Stimulated activated CD4-positive, alpha-beta T cell treated with anti-CD3 and anti-CD28 coated beads, Interleukin-2, amount 100 ng/mL, for 48 hours (primary cell): ENCODE measurements around the gene PRKCE.
A peak's percentile ranks its signal among the peaks of the same experiment; 100 is the strongest.

Experiments
- DNase-seq, 2 donors: peaks; one replicate each; pipeline ENCODE4 v3.0.0-alpha.2; 2020

PRKCE gene

DNA sequence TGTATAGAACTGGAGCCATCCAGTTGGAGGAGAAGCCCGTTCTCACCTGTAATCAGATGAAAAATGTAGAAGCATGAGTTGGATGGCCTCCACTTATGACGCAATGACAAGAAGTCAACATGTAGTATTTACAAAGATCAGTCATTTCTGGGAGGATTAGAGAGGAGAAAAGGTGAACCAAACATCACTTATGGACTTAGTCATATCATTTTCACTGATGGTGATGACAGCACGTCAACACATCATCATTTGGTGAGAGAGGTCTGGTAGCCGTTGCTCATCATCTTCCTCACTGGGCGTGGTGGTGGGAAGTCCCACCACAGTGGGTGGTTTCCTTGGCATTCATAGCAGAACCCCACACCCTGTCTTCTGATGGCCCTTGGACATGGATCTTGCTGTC lies 381.5 kb downstream of the PRKCE start:
- peak; percentile 27 to 29 for DNase-seq

- no peak for DNase-seq
These were observed 383.1 kb downstream of the PRKCE start for GRCh38 chr2:46034535-46034934.

DNA sequence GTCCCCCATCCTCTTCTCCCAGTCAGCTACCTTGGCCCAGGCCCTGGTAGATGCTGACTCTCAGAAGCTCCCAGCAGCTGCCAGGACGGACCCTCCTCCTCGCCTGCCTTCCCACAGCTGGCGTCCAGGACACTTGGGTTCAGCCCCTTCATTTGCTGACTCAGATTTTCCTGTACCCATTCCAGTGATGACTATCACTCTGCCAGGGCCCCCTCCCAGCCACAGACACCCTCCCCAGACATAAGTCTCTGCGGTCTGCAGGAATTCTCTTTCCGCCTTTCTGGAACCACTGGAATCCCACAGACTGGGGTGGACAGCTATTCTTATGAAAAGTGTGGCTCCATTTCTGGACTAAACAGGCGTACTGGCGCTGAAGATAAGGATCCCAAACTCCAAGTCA lies 385.5 kb downstream of the PRKCE start:
- DNase-seq: no peak

DNA sequence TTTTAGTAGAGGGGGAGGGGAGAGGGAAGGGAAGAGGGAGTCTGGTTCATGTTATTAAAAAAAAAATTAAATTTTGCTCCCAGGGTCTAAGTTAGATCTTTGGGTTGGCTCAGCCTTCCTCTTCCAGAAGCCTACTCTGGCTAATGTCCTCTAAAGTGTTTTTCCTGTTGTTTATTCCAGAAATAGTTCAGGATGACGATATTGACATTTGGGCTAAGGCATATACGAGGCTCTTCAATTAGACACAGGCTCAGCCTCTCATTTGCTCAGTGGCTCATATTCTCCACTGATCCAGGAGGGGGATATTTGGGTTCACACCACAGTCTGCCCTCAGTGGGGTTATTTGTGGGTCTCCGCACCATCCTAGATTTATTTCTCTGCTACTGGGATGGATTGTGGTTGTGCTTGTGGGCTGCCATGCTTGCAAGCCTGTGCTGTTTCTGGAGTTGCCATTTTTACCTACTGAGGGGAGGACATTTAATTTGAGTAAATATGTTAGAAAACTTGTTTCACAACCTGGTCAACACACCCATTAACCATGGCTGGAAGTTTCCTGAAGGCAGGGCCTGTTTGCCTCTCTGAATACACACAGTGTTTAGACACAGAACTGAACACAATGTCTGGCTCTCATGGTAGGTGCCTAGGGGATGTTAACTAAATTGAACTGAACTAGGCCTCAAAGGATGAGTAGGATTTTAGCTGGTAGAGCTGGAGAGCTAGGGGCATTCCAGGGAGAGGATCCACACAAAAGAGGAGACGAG lies 388.2 kb downstream of the PRKCE start:
- no peak for DNase-seq

- DNase-seq: no peak
These were observed 389.2 kb downstream of the PRKCE start for GRCh38 chr2:46040563-46041155.

- no peak for DNase-seq
These were observed 390.0 kb downstream of the PRKCE start for GRCh38 chr2:46041434-46041833.

DNA sequence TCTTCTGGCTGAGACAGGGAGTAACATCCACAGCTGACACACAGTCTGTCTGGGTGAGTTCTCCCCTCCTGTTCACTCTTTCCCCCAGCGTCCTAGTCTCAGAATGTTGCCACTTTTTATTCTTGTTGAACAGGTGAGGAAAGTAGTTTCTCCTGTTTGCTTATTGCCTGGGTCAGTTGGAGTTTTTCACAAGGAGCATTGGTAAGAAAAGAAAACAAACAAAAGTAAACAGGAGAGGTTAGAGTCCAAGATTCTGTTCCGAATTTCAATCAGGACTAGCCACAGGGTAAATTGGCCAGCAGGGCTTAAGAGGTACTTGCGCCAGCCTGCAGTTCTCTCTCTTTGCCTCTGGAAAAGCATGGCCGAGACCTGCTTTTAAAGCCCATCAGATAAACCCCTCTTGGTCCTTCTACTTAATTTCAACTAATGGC lies 390.7 kb downstream of the PRKCE start:
- DNase-seq: no peak

GRCh38 chr2:46042711-46043110 lies 391.2 kb downstream of the PRKCE start:
- no peak for DNase-seq

DNA sequence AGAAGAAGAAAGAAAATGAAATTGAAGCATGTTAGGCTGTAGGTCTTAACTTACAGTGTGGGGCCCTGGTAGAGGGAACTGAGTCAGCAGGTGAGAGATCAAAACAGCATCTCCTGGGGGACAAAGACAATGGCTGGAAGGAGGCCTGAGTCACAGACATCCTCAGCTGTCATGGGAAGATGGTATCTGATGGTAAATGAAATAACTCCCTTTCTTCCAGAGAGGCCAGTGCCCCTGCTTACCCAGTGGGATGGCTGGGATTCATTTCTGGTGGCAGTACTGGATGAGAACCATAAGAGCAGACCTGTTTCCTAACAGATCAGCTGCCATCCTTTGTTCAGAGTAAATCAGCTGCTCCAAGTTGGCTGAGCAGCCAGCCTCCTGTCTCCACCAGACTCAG lies 394.4 kb downstream of the PRKCE start:
- DNase-seq: no peak

- DNase-seq: no peak
These were observed 395.8 kb downstream of the PRKCE start for GRCh38 chr2:46047290-46047689.

DNA sequence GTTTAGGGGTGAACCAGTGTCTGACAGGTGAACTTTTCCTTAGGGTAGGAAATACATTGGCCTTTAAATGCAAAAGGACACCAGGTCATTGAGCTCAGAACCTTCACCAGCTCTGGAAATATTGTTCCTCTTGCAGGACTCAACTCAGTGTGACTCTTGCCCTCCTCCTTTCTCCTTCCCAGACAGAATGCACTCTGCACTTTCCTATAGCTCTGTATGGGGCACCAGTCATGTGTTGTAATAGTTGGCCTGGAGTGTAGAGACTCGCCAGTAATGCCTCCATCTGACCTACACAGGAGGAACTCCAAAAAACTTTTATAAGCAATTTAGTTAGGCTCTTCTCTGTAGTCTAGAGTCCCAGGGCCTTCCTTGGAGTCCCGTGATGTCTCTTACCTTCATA lies 397.2 kb downstream of the PRKCE start:
- no peak for DNase-seq

GRCh38 chr2:46050027-46050426 lies 398.6 kb downstream of the PRKCE start:
- no peak for DNase-seq

GRCh38 chr2:46050489-46050888 lies 399.0 kb downstream of the PRKCE start:
- DNase-seq: no peak

GRCh38 chr2:46051085-46051484 lies 399.6 kb downstream of the PRKCE start:
- DNase-seq: no peak

DNA sequence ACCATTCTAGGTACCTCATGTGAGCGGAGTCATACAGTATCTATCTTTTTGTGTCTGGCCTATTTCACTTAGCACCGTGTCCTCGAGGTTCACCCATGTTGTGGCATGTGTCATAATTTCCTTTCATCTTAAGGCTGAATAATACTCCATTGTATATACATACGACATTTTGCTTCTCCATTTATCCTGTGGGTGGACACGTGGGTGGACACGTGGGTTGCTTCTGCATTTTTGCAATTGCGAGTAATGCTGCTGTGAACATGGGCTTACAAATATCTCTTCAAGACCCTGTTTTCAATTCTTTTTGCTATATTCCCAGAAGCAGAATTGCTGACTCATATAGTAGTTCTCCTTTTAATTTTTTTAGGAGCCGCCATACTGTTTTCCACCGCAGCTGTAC lies 402.1 kb downstream of the PRKCE start:
- DNase-seq: no peak

- DNase-seq: no peak
These were observed 405.1 kb downstream of the PRKCE start for GRCh38 chr2:46056541-46056940.

DNA sequence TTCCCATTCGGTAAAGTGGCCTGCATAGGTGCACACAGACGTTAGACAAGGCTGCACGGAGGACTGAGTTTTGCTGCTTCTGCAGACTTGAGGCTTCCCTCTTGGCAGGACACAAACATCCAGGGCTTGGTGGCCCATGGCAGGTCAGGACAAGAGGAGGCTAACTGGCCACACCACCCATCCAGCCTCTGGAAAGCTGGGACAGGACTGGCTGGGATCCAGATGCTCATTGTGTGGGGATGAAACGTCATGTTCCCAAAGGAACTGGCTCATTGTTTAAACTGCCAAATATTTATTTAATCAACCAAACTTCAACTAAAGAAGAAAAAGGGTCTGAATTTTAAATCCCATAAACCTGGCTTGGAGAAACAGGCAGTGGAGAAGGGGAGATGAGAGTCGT lies 406.7 kb downstream of the PRKCE start:
- DNase-seq: no peak

- peak; percentile 75 to 78 for DNase-seq
These were observed 411.4 kb downstream of the PRKCE start for GRCh38 chr2:46062637-46063412.

- no peak for DNase-seq
These were observed 412.9 kb downstream of the PRKCE start for GRCh38 chr2:46064396-46064795.

DNA sequence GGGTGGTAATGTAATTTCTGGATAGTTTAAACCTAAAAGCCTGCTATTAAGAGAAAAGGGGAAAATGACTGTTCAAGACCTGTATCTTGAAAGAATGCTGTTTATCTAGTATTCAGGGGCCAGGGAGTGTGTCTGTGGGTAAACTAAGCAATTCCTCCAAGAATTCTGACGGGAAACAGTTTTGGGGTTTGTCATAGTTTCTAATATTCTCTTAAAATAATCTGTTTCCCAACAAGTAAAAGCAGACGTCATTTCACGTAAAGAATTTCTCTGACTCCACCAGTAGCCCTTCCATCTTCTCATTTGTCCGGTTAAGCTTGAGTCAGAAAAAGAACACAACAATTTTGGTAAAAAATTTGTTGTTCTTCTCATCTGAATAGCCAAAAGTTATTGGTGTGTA lies 413.7 kb downstream of the PRKCE start:
- no peak for DNase-seq

- no peak for DNase-seq
These were observed 414.6 kb downstream of the PRKCE start for GRCh38 chr2:46066116-46066515.

- DNase-seq: no peak
These were observed 415.1 kb downstream of the PRKCE start for GRCh38 chr2:46066601-46067000.

DNA sequence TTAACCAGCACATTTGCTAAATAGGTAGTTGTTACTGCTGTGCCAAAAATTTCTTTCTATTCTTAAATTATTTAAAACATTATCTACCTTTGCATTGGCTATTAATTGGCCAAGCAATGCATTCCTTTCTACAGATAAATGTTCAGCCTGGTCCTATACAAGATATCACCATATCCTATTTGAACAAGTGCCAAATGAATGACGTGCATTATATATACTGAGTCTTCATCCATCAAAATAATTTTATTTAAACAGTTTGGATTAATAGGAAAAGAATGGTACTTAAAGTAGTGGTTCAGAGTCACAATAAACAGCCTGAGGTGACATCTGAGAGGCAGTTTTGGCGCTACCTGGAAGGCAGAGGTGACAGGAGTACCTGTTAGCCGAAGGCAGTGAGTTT lies 415.6 kb downstream of the PRKCE start:
- DNase-seq: no peak
